ENCODE measurements around the gene FRAS1. TPM values are rescaled to one million over a fixed set of nuclear protein-coding genes. Genes with fewer than 3 reads are reported as not detected.

Gene FRAS1
- polyA plus RNA-seq, 1 donor from 2014 or later = 2.8 TPM

DNA sequence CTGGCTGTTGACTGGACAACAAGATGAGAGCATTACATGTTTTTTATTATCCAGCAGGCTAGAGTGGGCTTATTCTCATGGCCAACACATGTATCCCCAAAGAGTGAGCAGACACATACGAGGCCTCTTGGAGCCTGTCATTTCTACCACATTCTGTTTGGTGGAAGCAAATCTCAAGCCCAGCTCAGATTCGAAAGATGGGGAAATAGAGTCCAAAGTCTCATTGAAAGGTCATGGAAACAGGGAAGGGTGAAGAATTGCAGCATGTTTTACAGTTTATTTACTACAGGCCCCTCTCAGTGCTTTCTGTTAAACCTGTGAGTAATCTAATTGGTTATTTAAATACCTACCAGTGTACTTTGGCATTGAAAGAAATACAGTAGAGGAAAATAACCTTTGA lies 108.6 kb downstream of the FRAS1 start:
- Histone ChIP-seq H3K4me2 (ENCODE audit: low read length) (no peak overlapping the region), H3F3A (ENCODE audit: insufficient read depth, low read length, poor library complexity, severe bottlenecking) (no peaks in the 10 kb centered on the region), H3K9me2 (ENCODE audit: insufficient read depth, low read length) (no peaks in the 10 kb centered on the region), H3K4me3 (ENCODE audit: low read length) (no peak overlapping the region), H3K79me2 (replicated peaks; ENCODE audit: insufficient read depth, low read length) (no peaks in the 10 kb centered on the region), H3K36me3 (ENCODE audit: insufficient read depth, low read length) (no peaks in the 10 kb centered on the region), H2AFZ (ENCODE audit: low read depth, low read length) (no peak overlapping the region), H3K9me3 (ENCODE audit: low read length) (no peaks in the 10 kb centered on the region), H3K9ac (ENCODE audit: low read length) (no peak overlapping the region), H3K27ac (ENCODE audit: low read length) (no peak overlapping the region), H3K27me3 (ENCODE audit: insufficient read depth, low read depth, low read length) (no peaks in the 10 kb centered on the region), H4K20me1 (ENCODE audit: insufficient read depth) (no peaks in the 10 kb centered on the region)
- TF ChIP-seq RAD21 (conservative IDR thresholded peaks at IDR 0.05) = no peak
- TF ChIP-seq EP300 (conservative IDR thresholded peaks at IDR 0.05; ENCODE audit: poor library complexity, severe bottlenecking) = no peak
- no peak for TF ChIP-seq TAF1 (IDR thresholded peaks at IDR 0.05; ENCODE audit: low read depth)
- no peak for TF ChIP-seq POLR2AphosphoS5 (IDR thresholded peaks at IDR 0.05)
- TF ChIP-seq, protein P1, sequence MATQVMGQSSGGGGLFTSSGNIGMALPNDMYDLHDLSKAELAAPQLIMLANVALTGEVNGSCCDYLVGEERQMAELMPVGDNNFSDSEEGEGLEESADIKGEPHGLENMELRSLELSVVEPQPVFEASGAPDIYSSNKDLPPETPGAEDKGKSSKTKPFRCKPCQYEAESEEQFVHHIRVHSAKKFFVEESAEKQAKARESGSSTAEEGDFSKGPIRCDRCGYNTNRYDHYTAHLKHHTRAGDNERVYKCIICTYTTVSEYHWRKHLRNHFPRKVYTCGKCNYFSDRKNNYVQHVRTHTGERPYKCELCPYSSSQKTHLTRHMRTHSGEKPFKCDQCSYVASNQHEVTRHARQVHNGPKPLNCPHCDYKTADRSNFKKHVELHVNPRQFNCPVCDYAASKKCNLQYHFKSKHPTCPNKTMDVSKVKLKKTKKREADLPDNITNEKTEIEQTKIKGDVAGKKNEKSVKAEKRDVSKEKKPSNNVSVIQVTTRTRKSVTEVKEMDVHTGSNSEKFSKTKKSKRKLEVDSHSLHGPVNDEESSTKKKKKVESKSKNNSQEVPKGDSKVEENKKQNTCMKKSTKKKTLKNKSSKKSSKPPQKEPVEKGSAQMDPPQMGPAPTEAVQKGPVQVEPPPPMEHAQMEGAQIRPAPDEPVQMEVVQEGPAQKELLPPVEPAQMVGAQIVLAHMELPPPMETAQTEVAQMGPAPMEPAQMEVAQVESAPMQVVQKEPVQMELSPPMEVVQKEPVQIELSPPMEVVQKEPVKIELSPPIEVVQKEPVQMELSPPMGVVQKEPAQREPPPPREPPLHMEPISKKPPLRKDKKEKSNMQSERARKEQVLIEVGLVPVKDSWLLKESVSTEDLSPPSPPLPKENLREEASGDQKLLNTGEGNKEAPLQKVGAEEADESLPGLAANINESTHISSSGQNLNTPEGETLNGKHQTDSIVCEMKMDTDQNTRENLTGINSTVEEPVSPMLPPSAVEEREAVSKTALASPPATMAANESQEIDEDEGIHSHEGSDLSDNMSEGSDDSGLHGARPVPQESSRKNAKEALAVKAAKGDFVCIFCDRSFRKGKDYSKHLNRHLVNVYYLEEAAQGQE (IDR thresholded peaks at IDR 0.05; ENCODE audit: borderline replicate concordance) = no peak
- no peak for TF ChIP-seq MXI1 (conservative IDR thresholded peaks at IDR 0.05; ENCODE audit: poor library complexity, severe bottlenecking)
- TF ChIP-seq SMC3 (conservative IDR thresholded peaks at IDR 0.05; ENCODE audit: poor library complexity) = no peak
- no peak for TF ChIP-seq EZH2 (IDR thresholded peaks at IDR 0.05; ENCODE audit: borderline replicate concordance, insufficient read depth, low read length, poor library complexity, severe bottlenecking)
- TF ChIP-seq, protein P2, sequence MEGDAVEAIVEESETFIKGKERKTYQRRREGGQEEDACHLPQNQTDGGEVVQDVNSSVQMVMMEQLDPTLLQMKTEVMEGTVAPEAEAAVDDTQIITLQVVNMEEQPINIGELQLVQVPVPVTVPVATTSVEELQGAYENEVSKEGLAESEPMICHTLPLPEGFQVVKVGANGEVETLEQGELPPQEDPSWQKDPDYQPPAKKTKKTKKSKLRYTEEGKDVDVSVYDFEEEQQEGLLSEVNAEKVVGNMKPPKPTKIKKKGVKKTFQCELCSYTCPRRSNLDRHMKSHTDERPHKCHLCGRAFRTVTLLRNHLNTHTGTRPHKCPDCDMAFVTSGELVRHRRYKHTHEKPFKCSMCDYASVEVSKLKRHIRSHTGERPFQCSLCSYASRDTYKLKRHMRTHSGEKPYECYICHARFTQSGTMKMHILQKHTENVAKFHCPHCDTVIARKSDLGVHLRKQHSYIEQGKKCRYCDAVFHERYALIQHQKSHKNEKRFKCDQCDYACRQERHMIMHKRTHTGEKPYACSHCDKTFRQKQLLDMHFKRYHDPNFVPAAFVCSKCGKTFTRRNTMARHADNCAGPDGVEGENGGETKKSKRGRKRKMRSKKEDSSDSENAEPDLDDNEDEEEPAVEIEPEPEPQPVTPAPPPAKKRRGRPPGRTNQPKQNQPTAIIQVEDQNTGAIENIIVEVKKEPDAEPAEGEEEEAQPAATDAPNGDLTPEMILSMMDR (IDR thresholded peaks at IDR 0.05; ENCODE audit: poor library complexity, severe bottlenecking) = no peak

DNA sequence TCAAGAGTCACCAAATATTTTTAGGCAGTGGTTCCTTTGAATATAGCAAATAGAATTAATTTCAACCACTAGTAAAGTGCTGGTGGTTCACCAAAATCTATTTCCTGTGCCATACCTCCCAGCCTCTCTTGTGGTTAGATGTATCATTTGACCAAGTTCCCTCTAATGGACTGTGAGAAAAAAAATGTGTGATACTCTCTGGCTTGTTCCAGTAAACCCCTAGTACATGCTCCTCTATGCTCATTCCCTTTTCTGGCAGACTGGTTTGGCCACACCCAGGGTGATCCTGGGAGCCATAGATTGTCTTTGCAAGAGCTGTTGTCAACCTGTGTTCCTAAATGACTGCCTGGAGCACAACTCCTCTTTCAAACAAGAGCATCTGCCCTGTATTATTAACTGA lies 109.5 kb downstream of the FRAS1 start:
- no peaks in the 10 kb centered on the region for H3K79me2 ChIP-seq (replicated peaks; ENCODE audit: insufficient read depth, low read length)
- no peaks in the 10 kb centered on the region for H3K9me2 ChIP-seq (ENCODE audit: insufficient read depth, low read length)

More for the DNA sequence above, 109.5 kb downstream of the FRAS1 start:
- no peaks in the 10 kb centered on the region for H3K9me3 ChIP-seq (ENCODE audit: low read length)
- no peaks in the 10 kb centered on the region for H4K20me1 ChIP-seq (ENCODE audit: insufficient read depth)
- no peaks in the 10 kb centered on the region for H3F3A ChIP-seq (ENCODE audit: insufficient read depth, low read length, poor library complexity, severe bottlenecking)
- no peak overlapping the region for H3K4me2 ChIP-seq (ENCODE audit: low read length)
- no peaks in the 10 kb centered on the region for H3K27me3 ChIP-seq (ENCODE audit: insufficient read depth, low read depth, low read length)
- H3K36me3 ChIP-seq (ENCODE audit: insufficient read depth, low read length) = no peaks in the 10 kb centered on the region
- no peak overlapping the region for H3K9ac ChIP-seq (ENCODE audit: low read length)
- no peak overlapping the region for H3K4me3 ChIP-seq (ENCODE audit: low read length)
- no peak overlapping the region for H3K27ac ChIP-seq (ENCODE audit: low read length)
- no peak for TF ChIP-seq EZH2 (IDR thresholded peaks at IDR 0.05; ENCODE audit: borderline replicate concordance, insufficient read depth, low read length, poor library complexity, severe bottlenecking)
- TF ChIP-seq, protein P1 (IDR thresholded peaks at IDR 0.05; ENCODE audit: borderline replicate concordance) = no peak
- TF ChIP-seq, protein P2 (IDR thresholded peaks at IDR 0.05; ENCODE audit: poor library complexity, severe bottlenecking) = no peak
- no peak for TF ChIP-seq TAF1 (IDR thresholded peaks at IDR 0.05; ENCODE audit: low read depth)
- no peak for TF ChIP-seq POLR2AphosphoS5 (IDR thresholded peaks at IDR 0.05)
- no peak for TF ChIP-seq MXI1 (conservative IDR thresholded peaks at IDR 0.05; ENCODE audit: poor library complexity, severe bottlenecking)
- no peak for TF ChIP-seq EP300 (conservative IDR thresholded peaks at IDR 0.05; ENCODE audit: poor library complexity, severe bottlenecking)
- no peak for TF ChIP-seq SMC3 (conservative IDR thresholded peaks at IDR 0.05; ENCODE audit: poor library complexity)
- no peak overlapping the region for H2AFZ ChIP-seq (ENCODE audit: low read depth, low read length)

Data from neural cell (in vitro differentiated cells).